Dermis blood vessel endothelial cell (primary cell): ENCODE data around the gene POM121L12. TPM values are rescaled to one million over a fixed set of nuclear protein-coding genes. Genes with fewer than 3 reads are reported as not detected.

Experiments
- DNase-seq: peaks from one replicate; pipeline ENCODE4 v3.0.0; 2010
- total RNA-seq: library from RNA; depleted of rRNA; stranded (reverse); fragments of >200 nt; gene quantifications from 2 replicates; pipeline ENCODE4 v1.2.3, GENCODE V29; 2014

The POM121L12 gene
- 0.17 TPM in 1 of 2 replicates, not detected in the other for total RNA-seq

GRCh38 chr7:53035499-53036412 lies at the start of gene POM121L12:
Gene POM121L12 (plus strand): TSS chr7:53035633. CDS start chr7:53035672, 39 bp downstream.
- DNase-seq, result no peak

DNA sequence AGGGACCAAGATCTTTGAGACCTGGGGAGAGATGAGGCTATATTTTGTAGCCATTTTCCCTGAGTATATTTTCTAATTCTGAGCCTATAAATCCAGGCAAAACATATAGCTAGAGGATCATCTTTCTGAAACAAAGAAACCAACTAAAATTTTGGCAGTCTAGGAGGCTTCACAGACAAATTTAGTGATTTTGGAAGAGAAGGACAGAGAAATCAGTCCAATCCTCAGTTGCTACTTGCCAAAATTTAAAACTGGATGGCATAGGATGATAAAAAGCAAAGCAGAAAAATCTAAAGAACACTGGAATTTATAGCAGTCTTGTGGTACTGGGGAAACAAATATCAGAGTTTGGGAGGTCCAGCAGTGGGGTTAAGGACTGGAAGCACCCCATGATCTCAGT lies 43.4 kb upstream of the POM121L12 start:
- DNase-seq, result no peak

- no peak for DNase-seq
Observed at GRCh38 chr7:52992479-52993162, 42.8 kb upstream of the POM121L12 start.

GRCh38 chr7:52995676-52996075 lies 39.8 kb upstream of the POM121L12 start:
- no peak for DNase-seq

- DNase-seq, result no peak
Observed at GRCh38 chr7:53001221-53001620, 34.2 kb upstream of the POM121L12 start.

- DNase-seq, result no peak
Observed at GRCh38 chr7:53002389-53002788, 33.0 kb upstream of the POM121L12 start.

DNA sequence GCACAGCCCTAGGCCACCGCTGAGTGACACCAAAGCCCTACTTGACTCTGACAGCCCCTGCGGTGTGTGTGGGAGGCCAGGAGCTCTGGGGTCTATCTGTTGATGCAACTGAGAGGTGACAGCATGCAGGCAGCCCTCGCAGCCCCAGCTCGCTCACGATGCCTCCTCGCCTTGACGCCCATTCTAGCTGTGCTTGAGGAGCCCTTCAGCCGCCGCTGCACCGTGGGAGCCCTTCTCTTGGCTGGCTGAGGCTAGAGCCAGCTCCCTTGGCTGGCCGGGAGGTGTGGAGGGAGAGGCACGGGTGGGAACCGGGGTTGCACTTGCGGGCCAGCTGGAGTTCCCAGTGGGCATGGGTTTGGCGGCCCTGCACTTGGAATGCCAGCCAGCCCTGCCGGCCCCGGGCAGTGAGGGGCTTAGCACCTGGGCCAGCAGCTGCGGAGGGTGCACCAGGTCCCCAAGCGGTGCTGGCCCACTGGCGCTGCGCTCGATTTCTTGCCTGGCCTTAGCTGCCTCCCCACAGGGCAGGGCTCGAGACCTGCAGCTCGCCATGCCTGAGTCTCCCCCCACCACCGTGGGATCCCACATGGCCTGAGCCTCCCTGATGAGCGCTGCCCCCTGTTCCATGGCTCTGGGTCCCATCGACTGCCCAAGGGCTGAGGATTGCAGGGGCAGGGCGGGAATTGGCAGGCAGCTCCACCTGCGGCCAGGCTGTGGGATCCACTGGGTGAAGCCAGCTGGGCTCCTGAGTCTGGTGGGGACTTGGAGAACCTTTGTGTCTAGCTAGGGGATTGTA lies 31.6 kb upstream of the POM121L12 start:
- DNase-seq, result no peak

DNA sequence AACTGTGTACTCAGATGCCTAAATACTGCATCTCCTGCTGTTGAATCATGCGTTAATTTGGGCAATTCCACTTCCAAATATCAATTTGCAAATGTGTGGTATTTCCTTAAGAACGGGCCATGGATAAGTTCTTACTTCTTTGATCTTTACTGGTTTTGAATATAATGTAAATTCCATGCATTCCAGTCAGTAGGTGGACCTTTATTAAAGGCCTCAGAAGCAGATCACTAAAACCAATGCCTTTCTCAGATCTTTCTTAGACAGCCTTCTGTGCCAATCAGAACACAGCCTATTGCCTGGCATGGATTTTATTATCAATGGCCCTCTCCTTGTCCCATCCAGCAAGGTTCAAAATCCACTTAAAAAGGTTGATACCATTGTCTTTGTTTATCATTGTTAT lies 21.5 kb upstream of the POM121L12 start:
- DNase-seq, result no peak

GRCh38 chr7:53015463-53015862 lies 20.0 kb upstream of the POM121L12 start:
- no peak for DNase-seq

DNA sequence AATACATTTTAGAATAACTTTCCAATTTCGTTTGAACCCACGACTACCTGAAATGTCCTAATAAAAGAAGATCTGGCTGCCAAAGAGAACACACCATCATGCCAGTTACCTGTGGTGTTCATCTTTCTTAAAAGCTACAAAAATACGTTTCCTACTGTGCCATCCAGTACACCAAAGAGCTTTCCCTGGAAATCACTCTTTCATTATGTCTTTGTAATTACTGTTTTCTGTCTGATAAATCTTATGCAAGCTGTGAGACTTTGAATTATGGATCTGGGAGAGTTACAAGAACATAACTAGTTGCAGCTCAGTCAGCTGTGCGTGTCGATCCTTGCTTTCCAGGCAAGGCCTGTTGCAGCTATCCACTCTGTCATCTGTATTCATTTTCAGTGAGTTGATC lies 12.5 kb upstream of the POM121L12 start:
- DNase-seq, result no peak

DNA sequence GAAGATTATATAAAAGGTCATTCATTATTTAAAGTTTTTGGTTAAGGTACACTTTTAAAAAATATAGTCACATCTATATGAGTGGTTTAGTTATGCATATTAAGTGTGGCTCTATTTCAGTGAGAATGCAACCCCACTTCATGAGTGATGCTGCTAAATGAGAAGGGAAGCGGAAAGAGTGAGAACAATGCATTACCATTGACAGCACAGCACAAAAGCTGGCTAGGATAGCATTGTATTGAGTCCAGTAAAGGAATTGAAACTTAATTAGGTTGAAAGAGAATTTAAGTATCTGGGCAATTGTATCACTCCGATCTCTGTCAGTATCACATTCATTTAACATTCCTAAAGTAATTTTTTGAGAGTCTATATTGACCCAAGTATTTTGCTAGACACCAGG lies 13.2 kb downstream of the POM121L12 start:
- DNase-seq, result no peak

DNA sequence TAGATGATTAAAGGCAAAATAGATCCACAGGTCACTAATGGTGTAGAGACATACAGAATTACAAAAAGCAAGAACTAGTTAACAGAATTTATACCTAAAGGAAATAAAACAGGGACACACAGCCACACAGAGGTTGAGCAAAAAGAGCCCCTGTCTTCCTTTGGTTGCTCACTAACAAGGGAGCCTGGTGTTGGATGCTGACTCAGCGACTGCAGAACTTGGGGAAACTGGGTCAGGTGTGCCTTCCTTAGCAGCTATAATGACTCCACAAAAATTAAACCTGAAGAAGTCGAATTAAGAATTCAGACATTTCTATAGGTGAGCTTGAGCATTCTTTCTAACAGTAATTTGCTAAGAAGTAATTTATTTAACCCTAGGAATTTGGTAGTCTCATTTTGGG lies 15.0 kb downstream of the POM121L12 start:
- DNase-seq, result no peak

DNA sequence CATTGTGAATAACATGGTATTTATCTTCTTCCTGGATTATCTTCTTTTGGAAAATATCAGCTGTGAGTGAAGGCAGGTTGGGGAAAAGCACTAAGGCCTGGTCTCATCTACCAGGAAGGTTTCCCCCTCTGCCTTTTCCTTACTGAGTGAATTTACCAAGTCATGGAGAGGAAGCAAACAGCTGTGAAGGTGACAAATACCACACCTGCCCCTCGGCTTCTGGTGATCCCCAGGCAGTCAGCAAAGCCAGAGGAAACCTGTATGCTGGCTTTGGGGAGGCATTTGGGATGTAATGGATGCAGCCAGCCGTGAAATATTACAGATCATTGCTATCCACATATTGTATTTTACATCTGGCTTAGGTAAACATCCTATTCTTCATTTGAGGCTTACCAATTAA lies 24.2 kb downstream of the POM121L12 start:
- DNase-seq, result no peak

GRCh38 chr7:53060066-53060465 lies 24.6 kb downstream of the POM121L12 start:
- no peak for DNase-seq

DNA sequence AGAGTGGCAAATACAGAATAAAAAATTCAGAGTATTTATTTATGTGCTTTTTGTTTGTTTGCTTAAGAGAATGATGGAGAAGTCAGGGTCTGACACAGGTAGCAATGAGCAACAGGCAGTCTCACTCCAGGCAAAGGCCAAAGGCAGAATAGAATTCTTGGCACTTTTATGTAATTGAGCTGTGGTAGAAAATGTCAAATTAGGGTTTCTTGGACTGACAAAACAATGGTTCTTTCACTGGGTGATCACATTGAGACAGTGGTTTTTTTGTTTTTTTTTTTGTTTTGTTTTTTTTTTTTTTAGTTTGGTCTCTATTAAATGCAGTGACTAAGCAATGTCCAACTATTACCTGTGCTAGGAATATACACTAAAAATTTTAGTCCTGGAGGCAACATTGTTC lies 27.4 kb downstream of the POM121L12 start:
- no peak for DNase-seq

DNA sequence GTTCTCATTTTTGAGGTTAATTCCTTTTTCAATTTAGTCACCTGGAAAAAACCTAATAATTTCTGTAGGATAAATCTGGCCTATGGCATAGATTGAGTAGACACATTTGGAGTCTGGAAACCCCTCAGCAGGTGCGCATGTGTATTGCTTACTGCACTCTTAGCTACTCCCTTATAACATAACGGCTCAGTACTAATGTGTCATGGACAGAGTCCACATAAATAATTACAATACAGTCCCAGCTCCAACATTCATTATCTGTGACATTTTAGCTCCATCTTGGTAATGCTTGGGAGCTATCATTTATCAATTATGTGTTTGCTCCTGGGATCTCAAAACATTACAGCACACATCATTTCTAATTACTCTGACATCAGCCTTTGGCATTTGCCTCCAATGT lies 33.2 kb downstream of the POM121L12 start:
- no peak for DNase-seq

DNA sequence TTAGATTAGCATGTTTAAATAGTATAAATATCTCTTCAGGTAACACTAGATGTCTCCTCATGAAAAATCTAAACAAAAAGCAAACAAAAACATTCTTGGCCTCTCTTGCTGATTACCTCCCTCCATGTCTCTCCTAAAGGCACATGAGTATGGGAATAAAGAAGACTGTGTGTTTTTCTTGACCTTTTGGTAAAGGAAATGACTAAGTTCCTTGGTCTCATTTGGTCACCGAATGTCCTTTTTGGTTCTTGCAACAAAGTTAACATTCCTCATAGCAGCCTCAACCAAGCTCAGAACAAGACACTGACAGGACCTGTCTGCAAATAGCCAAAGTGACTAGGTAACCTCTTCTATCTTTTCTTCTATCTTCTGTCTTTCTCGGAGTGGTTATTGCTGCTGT lies 35.5 kb downstream of the POM121L12 start:
- no peak for DNase-seq
